Type B pancreatic cell (in vitro differentiated cells): ENCODE results near the gene DUT. TPM values are rescaled to one million over a fixed set of nuclear protein-coding genes. Genes with fewer than 3 reads are reported as not detected.

Experiments
- DNase-seq: peaks from one replicate; pipeline ENCODE4 v3.0.0; 2021; ENCODE audit warnings: mixed read lengths; ENCODE audit not compliant: unreplicated experiment; ENCODE audit errors: extremely low spot score
- H3K27ac Mint-ChIP-seq: 2 replicates; pipeline ENCODE4 v1.8.0; 2021; ENCODE audit warnings: mild to moderate bottlenecking, mixed read lengths
- H3K27me3 Mint-ChIP-seq: 2 replicates; pipeline ENCODE4 v1.8.0; 2021; ENCODE audit warnings: mixed read lengths
- H3K36me3 Mint-ChIP-seq: 2 replicates; pipeline ENCODE4 v1.8.0; 2021; ENCODE audit warnings: mixed read lengths
- H3K4me1 Mint-ChIP-seq: one replicate; pipeline ENCODE4 v1.8.0; 2021; ENCODE audit warnings: mixed read lengths; ENCODE audit not compliant: unreplicated experiment
- H3K4me3 Mint-ChIP-seq: 2 replicates; pipeline ENCODE4 v1.8.0; 2021; ENCODE audit warnings: mild to moderate bottlenecking, mixed read lengths
- H3K9me3 Mint-ChIP-seq: 2 replicates; pipeline ENCODE4 v1.8.0; 2021; ENCODE audit warnings: mixed read lengths
- CTCF ChIP-seq: fragments of 200-600 bp; sonication (generic); conservative IDR thresholded peaks from 2 replicates; pipeline ENCODE4 v1.5.0; 2021; ENCODE audit warnings: antibody characterized with exemption, mild to moderate bottlenecking
- total RNA-seq: library from RNA; stranded (reverse); gene quantifications from 2 replicates; pipeline ENCODE4 v1.2.1, GENCODE V29; 2021; ENCODE audit warnings: low replicate concordance

DUT gene
- total RNA-seq, 1 donor from 2014 or later: 96.5 TPM

GRCh38 chr15:48354694-48355303 lies 23.6 kb downstream of the DUT start:
- no peak for TF ChIP-seq CTCF
- H3K27ac Mint-ChIP-seq: peak overlapping the region; percentile 10
- peaks cover 28% of the 10 kb centered on the region for H3K4me1 Mint-ChIP-seq
- no peaks in the 10 kb centered on the region for H3K9me3 Mint-ChIP-seq
- H3K4me3 Mint-ChIP-seq: peak overlapping the region; percentile 51
- H3K27me3 Mint-ChIP-seq: peaks cover 9% of the 10 kb centered on the region
- no peak for DNase-seq
- no peaks in the 10 kb centered on the region for H3K36me3 Mint-ChIP-seq

- Mint-ChIP-seq H3K27me3 (peaks cover 9% of the 10 kb centered on the region), H3K4me3 (peak overlapping the region; percentile 51), H3K36me3 (no peaks in the 10 kb centered on the region), H3K4me1 (peaks cover 28% of the 10 kb centered on the region), H3K27ac (peak overlapping the region; percentile 10), H3K9me3 (no peaks in the 10 kb centered on the region)
- DNase-seq: no peak
- TF ChIP-seq CTCF: no peak
These were observed 24.1 kb downstream of the DUT start for GRCh38 chr15:48355377-48355776.

GRCh38 chr15:48358229-48359152 lies 27.3 kb downstream of the DUT start:
- peaks cover 3% of the 10 kb centered on the region for H3K36me3 Mint-ChIP-seq
- peak overlapping the region; percentile 62 for H3K27ac Mint-ChIP-seq
- H3K4me1 Mint-ChIP-seq: peaks cover 24% of the 10 kb centered on the region
- peaks cover 3% of the 10 kb centered on the region for H3K27me3 Mint-ChIP-seq
- H3K9me3 Mint-ChIP-seq: peaks cover 7% of the 10 kb centered on the region
- peak; percentile 85 for TF ChIP-seq CTCF
- DNase-seq: no peak
- H3K4me3 Mint-ChIP-seq: no peak overlapping the region

DNA sequence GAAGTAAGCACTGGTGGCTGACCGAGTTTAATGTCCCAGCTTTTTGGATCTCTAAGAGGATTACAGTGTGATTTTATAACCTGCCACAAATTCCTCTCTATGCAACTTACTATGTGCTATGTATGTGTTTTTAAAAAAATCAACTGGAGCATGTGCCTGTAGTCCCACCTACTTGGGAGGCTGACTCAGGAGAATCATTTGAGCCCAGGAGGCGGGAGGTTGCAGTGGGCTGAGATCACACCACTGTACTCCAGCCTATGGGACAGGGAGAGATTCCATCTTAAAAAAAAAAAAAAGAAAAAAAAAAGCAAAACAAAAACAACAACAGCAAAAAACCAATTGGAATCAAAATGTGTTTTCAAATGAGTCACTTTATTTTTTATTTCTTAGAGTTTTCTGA lies 29.6 kb downstream of the DUT start:
- H3K4me1 Mint-ChIP-seq: peaks cover 8% of the 10 kb centered on the region
- no peak for TF ChIP-seq CTCF
- peaks cover 5% of the 10 kb centered on the region for H3K27me3 Mint-ChIP-seq
- no peak overlapping the region for H3K27ac Mint-ChIP-seq
- H3K9me3 Mint-ChIP-seq: peaks cover 7% of the 10 kb centered on the region
- peaks cover 3% of the 10 kb centered on the region for H3K36me3 Mint-ChIP-seq
- DNase-seq: no peak
- no peak overlapping the region for H3K4me3 Mint-ChIP-seq

DNA sequence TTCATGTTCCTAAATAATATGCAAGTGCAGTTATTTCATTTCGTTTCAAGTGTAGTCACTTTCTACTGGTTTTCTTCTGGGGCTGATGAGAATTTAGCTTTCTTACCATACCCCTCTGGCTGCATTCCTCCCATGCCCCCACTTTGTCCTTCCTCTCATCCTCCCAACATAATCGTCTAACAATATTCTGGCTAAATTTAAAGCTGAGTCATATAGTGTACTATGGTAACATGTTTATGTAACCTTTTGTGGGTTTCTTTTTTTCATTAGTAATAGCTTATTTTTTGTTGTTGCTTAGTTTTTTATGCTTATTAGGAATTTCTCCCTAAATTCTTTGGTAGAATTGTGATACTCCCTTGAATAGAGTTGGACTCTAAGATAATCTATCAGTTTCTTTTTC lies 30.5 kb downstream of the DUT start:
- Mint-ChIP-seq H3K4me1 (peaks cover 8% of the 10 kb centered on the region), H3K27me3 (peaks cover 4% of the 10 kb centered on the region), H3K27ac (no peak overlapping the region), H3K4me3 (no peak overlapping the region), H3K9me3 (peaks cover 7% of the 10 kb centered on the region), H3K36me3 (peaks cover 3% of the 10 kb centered on the region)
- no peak for DNase-seq
- no peak for TF ChIP-seq CTCF
